Liver (tissue), 9 donors: Measurements from ENCODE around the gene CHEK2. TPM values are rescaled to one million over a fixed set of nuclear protein-coding genes. Genes with fewer than 3 reads are reported as not detected.
"Not testable (repeated sequence)": the region's sequence is repeated elsewhere in the genome, so short reads cannot be mapped to it uniquely, and the experiment has no call there.

Experiments used
- DNase-seq: peaks from one replicate; pipeline ENCODE4 v3.0.0-alpha.2; 2017; ENCODE audit warnings: low spot score
- H3K27ac ChIP-seq, 2 donors: one replicate each; pipeline ENCODE4 v1.7.0; 2013; ENCODE audit warnings: inconsistent platforms in 2 of 2, low read length in 2 of 2, control low read depth in 1 of 2, low read depth in 1 of 2, mild to moderate bottlenecking in 1 of 2
- H3K27me3 ChIP-seq, 4 donors: one replicate each; pipeline versions ENCODE4 v1.6.1 to v1.7.0; 2013; ENCODE audit warnings: low read length in 3 of 4, inconsistent platforms in 1 of 4, mild to moderate bottlenecking in 1 of 4, moderate library complexity in 1 of 4; ENCODE audit not compliant: control insufficient read depth in 4 of 4, insufficient read depth in 4 of 4
- H3K36me3 ChIP-seq, 4 donors: one replicate each; pipeline versions ENCODE4 v1.6.1 to v1.7.0; 2013; ENCODE audit warnings: low read length in 3 of 4, mild to moderate bottlenecking in 3 of 4, low read depth in 1 of 4, moderate library complexity in 1 of 4; ENCODE audit not compliant: control insufficient read depth in 4 of 4, insufficient read depth in 3 of 4
- H3K4me1 ChIP-seq, 4 donors: one replicate each; pipeline versions ENCODE4 v1.6.1 to v1.7.0; 2013; ENCODE audit warnings: low read length in 3 of 4, mild to moderate bottlenecking in 3 of 4, moderate library complexity in 1 of 4; ENCODE audit not compliant: control insufficient read depth in 4 of 4, insufficient read depth in 4 of 4
- H3K4me3 ChIP-seq, 3 donors: one replicate each; pipeline versions ENCODE4 v1.6.1 to v1.7.0; 2013; ENCODE audit warnings: low read length in 3 of 3, control low read depth in 1 of 3, low read depth in 1 of 3, mild to moderate bottlenecking in 1 of 3
- H3K9ac ChIP-seq, 2 donors: one replicate each; pipeline ENCODE4 v1.7.0; 2013; ENCODE audit warnings: low read length in 2 of 2, mild to moderate bottlenecking in 2 of 2, moderate library complexity in 2 of 2, control low read depth in 1 of 2, low read depth in 1 of 2
- H3K9me3 ChIP-seq, 4 donors: one replicate each; pipeline versions ENCODE4 v1.6.1 to v1.7.0; 2013; ENCODE audit warnings: low read length in 3 of 4; ENCODE audit not compliant: control insufficient read depth in 4 of 4
- EGR1 ChIP-seq, 2 donors: IDR thresholded peaks; 2 replicates each; pipeline ENCODE4 v1.6.1; 2016 to 2018; ENCODE audit warnings: antibody characterized with exemption in 2 of 2, low read depth in 2 of 2
- FOXA1 ChIP-seq: IDR thresholded peaks from 2 replicates; pipeline ENCODE4 v1.6.1; 2016; ENCODE audit warnings: antibody characterized with exemption
- GABPA ChIP-seq, 2 donors: IDR thresholded peaks in 1 of 2; conservative IDR thresholded peaks in 1 of 2; 2 replicates each; pipeline ENCODE4 v1.6.1; 2016; ENCODE audit warnings: antibody characterized with exemption in 2 of 2, mild to moderate bottlenecking in 1 of 2, moderate library complexity in 1 of 2
- HNF4A ChIP-seq, 2 donors: conservative IDR thresholded peaks; 2 replicates each; pipeline ENCODE4 v1.6.1; 2016; ENCODE audit warnings: antibody characterized with exemption in 2 of 2, mild to moderate bottlenecking in 2 of 2
- HNF4G ChIP-seq: IDR thresholded peaks from 2 replicates; pipeline ENCODE4 v1.6.1; 2016; ENCODE audit warnings: antibody characterized with exemption
- JUND ChIP-seq, 2 donors: IDR thresholded peaks; 2 replicates each; pipeline ENCODE4 v1.6.1; 2016; ENCODE audit warnings: antibody characterized with exemption in 2 of 2
- NR2F2 ChIP-seq: IDR thresholded peaks from 2 replicates; pipeline ENCODE4 v1.6.1; 2016; ENCODE audit warnings: antibody characterized with exemption
- TAF1 ChIP-seq: conservative IDR thresholded peaks from 2 replicates; pipeline ENCODE4 v1.6.1; 2016; ENCODE audit warnings: antibody characterized with exemption, mild to moderate bottlenecking
- YY1 ChIP-seq: IDR thresholded peaks from 2 replicates; pipeline ENCODE4 v1.6.1; 2016; ENCODE audit warnings: antibody characterized with exemption, mild to moderate bottlenecking
- WGBS: extraction: QIAGEN DNeasy Blood & Tissue Kit; methylation state at CpG from one replicate; pipeline ENCODE4 v1.1.7; 2013; 5-methylcytosine and 5-hydroxymethylcytosine counted together
- polyA plus RNA-seq, 2 donors: library from polyadenylated mRNA; stranded (reverse) in 1 of 2; unstranded in 1 of 2; fragments of 200-250 nt in 1 of 2; fragments of >200 nt in 1 of 2; fragmentation: Nextera tagmentation in 1 of 2; extraction: Ambion mirVana in 1 of 2; gene quantifications; one replicate each; pipeline versions ENCODE4 v1.2.1 to v1.2.3, GENCODE V29; 2013 to 2015
- total RNA-seq, 2 donors: library from RNA; depleted of rRNA; stranded (reverse); fragments of >200 nt; gene quantifications; one replicate each; pipeline ENCODE4 v1.2.3, GENCODE V29; 2014
- TF ChIP-seq, protein P1 (sequence below): IDR thresholded peaks from 2 replicates; pipeline ENCODE4 v1.6.1; 2016; ENCODE audit warnings: antibody characterized with exemption
- TF ChIP-seq, protein P2 (sequence below): IDR thresholded peaks from 2 replicates; pipeline ENCODE4 v1.6.1; 2016; ENCODE audit warnings: antibody characterized with exemption, mild to moderate bottlenecking
- TF ChIP-seq, protein P3 (sequence below): IDR thresholded peaks from 2 replicates; pipeline ENCODE4 v1.6.1; 2016; ENCODE audit warnings: antibody characterized with exemption
- donor health status: healthy.
- donor health status: healthy.
- donor health status: healthy.
- donor health status: healthy.
- donor health status: healthy.

CHEK2 gene
- total and polyA plus RNA-seq, 4 donors = 1.4 to 10.6 (median 2.8) TPM

DNA sequence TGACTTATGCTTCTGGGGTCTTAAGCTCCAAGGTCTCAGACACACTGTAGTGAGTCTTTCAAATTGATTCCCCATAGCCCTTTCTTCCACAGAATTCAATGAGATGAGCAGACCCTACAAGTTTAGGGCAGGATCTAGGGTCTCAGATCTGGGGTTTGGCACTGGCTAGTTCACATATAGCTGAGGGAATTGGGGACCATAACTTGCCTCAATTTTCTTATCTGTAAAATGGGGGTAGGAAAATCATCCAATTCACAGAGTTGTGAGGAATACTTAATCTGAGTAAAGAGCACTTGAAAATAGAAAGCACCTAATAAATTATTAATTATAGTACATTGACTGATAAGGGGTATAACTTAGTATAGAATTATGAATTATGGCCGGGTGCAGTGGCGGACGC lies 25.0 kb upstream of the CHEK2 start:
- H3K36me3 ChIP-seq = no peaks in the 10 kb centered on the region
- H3K27me3 ChIP-seq = no peaks in the 10 kb centered on the region
- no peak overlapping the region for H3K27ac ChIP-seq
- no peak overlapping the region for H3K9ac ChIP-seq
- DNase-seq = no peak
- 93% methylated on average over 3 of the region's 3 CpGs for WGBS
- no peak overlapping the region for H3K4me3 ChIP-seq
- H3K9me3 ChIP-seq = no peaks in the 10 kb centered on the region
- peaks cover 0 to 3% (median 0%) of the 10 kb centered on the region in 4 donors for H3K4me1 ChIP-seq
- no peak for TF ChIP-seq HNF4G
- TF ChIP-seq, protein P1, sequence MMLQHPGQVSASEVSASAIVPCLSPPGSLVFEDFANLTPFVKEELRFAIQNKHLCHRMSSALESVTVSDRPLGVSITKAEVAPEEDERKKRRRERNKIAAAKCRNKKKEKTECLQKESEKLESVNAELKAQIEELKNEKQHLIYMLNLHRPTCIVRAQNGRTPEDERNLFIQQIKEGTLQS = no peak
- no peak for TF ChIP-seq GABPA (IDR thresholded peaks at IDR 0.05 in 1 of 2, conservative IDR thresholded peaks at IDR 0.05 in 1 of 2)
- no peak for TF ChIP-seq HNF4A (conservative IDR thresholded peaks at IDR 0.05)
- TF ChIP-seq, protein P2, sequence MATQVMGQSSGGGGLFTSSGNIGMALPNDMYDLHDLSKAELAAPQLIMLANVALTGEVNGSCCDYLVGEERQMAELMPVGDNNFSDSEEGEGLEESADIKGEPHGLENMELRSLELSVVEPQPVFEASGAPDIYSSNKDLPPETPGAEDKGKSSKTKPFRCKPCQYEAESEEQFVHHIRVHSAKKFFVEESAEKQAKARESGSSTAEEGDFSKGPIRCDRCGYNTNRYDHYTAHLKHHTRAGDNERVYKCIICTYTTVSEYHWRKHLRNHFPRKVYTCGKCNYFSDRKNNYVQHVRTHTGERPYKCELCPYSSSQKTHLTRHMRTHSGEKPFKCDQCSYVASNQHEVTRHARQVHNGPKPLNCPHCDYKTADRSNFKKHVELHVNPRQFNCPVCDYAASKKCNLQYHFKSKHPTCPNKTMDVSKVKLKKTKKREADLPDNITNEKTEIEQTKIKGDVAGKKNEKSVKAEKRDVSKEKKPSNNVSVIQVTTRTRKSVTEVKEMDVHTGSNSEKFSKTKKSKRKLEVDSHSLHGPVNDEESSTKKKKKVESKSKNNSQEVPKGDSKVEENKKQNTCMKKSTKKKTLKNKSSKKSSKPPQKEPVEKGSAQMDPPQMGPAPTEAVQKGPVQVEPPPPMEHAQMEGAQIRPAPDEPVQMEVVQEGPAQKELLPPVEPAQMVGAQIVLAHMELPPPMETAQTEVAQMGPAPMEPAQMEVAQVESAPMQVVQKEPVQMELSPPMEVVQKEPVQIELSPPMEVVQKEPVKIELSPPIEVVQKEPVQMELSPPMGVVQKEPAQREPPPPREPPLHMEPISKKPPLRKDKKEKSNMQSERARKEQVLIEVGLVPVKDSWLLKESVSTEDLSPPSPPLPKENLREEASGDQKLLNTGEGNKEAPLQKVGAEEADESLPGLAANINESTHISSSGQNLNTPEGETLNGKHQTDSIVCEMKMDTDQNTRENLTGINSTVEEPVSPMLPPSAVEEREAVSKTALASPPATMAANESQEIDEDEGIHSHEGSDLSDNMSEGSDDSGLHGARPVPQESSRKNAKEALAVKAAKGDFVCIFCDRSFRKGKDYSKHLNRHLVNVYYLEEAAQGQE = no peak
- TF ChIP-seq, protein P3, sequence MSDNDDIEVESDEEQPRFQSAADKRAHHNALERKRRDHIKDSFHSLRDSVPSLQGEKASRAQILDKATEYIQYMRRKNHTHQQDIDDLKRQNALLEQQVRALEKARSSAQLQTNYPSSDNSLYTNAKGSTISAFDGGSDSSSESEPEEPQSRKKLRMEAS = no peak
- TF ChIP-seq EGR1 (IDR thresholded peaks at IDR 0.05; ENCODE audit: low read depth in 2 of 2) = no peak
- no peak for TF ChIP-seq YY1
- TF ChIP-seq FOXA1 = no peak
- TF ChIP-seq TAF1 = no peak
- TF ChIP-seq NR2F2 = no peak

DNA sequence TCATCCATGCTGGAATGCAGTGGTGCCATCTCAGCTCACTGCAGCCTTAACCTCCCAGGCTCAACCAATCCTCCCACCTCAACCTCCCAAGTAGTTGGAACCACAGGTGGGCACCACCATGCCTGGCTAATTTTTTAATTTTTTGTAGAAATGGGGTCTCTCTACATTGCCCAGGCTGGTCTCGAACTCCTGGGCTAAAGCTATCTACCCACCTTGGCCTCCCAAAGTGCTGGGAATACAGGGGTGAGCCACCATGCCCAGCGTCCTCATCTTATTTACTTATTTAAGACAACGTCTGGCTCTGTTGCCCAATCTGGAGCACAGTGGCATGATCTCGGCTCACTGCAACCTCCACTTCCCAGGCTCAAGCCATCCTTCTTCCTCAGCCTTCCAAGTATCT lies 20.4 kb upstream of the CHEK2 start:
- not testable (repeated sequence) for DNase-seq, H3K27ac ChIP-seq, H3K36me3 ChIP-seq, H3K9ac ChIP-seq, H3K4me3 ChIP-seq, H3K27me3 ChIP-seq, H3K9me3 ChIP-seq, H3K4me1 ChIP-seq
- WGBS = 91% methylated on average over 4 of the region's 4 CpGs

DNA sequence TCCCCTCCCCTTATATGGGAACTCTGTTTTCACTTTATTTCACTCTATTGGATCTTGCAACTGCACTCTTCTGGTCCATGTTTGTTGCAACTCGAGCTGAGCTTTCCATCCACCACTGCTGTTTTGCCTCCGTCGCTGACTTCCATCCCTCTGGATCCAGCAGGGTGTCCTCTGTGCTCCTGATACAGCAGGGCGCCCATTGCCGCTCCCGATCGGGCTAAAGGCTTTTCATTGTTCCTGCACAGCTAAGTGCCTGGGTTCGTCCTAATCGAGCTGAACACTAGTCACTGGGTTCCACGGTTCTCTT lies 19.8 kb upstream of the CHEK2 start:
- 96% methylated on average over 10 of the region's 10 CpGs for WGBS
- H3K27me3 ChIP-seq = no peaks in the 10 kb centered on the region
- no peak overlapping the region for H3K9ac ChIP-seq
- H3K36me3 ChIP-seq = no peaks in the 10 kb centered on the region
- no peak overlapping the region for H3K4me3 ChIP-seq
- DNase-seq = no peak
- H3K9me3 ChIP-seq = no peaks in the 10 kb centered on the region
- H3K27ac ChIP-seq = no peak overlapping the region
- no peaks in the 10 kb centered on the region for H3K4me1 ChIP-seq
- TF ChIP-seq JUND (IDR thresholded peaks at IDR 0.05) = no peak
